Measurements from ENCODE around the gene DSC3.
A peak's percentile ranks its signal among the peaks of the same experiment; 100 is the strongest.
"Not testable (repeated sequence)": the region's sequence is repeated elsewhere in the genome, so short reads cannot be mapped to it uniquely, and the experiment has no call there.

Gene DSC3

DNA sequence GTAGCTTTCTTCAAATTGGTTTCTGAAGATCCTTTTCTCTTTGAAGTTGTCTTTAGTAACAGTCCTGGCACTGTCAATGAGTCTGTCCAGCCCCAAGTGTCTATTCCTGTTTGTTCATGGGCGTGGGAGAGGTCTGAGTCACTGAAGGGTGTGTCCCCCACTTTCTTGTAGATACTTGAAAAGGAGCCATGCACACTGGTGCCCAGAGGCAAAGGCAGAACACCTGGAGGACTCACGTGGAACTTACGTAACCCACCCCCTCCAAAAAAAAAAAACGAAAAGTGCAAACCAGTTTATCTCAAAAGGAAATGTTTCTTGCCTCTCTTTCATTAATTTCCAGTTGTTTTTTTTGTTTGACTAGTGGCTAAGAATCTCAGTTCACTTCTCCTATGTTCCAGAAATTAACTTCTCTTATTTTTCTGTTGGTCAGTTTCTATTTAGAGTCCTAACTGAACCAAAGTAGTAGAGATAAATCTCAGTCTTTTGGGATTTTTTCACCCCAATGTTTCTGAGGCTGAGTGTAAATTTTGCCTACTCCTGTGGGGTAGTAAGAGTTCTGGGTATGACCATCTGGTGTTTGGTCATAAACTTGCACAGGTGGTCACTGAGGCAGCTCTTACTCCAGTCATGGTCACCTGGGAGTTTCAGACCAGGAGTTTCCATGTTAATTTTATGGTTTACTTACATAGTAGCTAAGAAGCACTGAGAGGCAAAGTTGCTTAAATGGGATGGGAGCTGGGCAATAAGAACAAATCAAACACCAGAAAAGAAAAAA lies 54.9 kb downstream of the DSC3 start:
- in situ Hi-C loops (cut with HindIII; ENCODE audit: low pct_unique_long_range_greater_than_20kb, low sequenced_read_pairs): no loop called here
- DNase-seq (ENCODE audit: low read depth in 1 of 2, low spot score in 1 of 2): peak in 1 of 2 experiments; percentile 32

DNA sequence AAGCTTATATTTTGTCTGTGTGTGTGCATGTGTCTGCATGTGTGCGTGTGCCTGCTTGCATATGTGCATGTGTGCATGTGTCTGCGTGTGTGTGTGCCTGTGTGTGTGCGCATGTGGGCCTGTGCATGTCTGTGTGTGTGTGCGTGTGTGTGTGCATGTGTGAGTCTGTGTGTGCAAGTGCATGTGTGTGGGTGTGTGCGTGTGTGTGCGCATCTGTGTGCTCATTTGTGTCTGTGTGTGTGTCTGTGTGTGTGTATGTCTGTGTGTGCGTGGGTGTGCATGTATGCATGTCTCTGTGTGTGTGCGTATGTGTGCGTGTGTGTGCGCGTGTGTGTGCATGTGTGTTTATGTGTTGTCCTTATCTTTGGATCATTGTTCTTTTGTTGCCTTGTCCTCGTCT lies 56.8 kb downstream of the DSC3 start:
- in situ Hi-C loops (cut with HindIII; ENCODE audit: low pct_unique_long_range_greater_than_20kb, low sequenced_read_pairs): no loop called here
- TF ChIP-seq JUND (IDR thresholded peaks at IDR 0.05; ENCODE audit: low read depth): no peak
- DNase-seq (ENCODE audit: low read depth in 1 of 2, low spot score in 1 of 2): no peak

More for the DNA sequence above, 54.9 kb downstream of the DSC3 start:
- no peak for TF ChIP-seq JUND (IDR thresholded peaks at IDR 0.05; ENCODE audit: low read depth)

- no peak for DNase-seq (ENCODE audit: low read depth in 1 of 2, low spot score in 1 of 2)
- in situ Hi-C loops (cut with HindIII; ENCODE audit: low pct_unique_long_range_greater_than_20kb, low sequenced_read_pairs): no loop called here
- TF ChIP-seq JUND (IDR thresholded peaks at IDR 0.05; ENCODE audit: low read depth): no peak
These were observed 60.1 kb downstream of the DSC3 start for GRCh38 chr18:30982285-30982992.

DNA sequence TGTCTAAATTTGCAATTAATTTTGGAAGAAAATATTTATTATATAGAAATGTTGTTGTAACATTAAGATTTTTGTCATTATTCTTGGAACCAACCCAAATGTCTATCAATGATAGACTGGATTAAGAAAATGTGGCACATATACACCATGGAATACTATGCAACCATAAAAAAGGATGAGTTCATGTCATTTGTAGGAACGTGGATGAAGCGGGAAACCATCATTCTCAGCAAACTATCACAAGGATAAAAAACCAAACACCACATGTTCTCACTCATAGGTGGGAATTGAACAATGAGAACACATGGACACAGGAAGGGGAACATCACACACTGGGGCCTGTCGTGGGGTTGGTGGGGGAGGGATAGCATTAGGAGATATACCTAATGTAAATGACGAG lies 64.5 kb downstream of the DSC3 start:
- in situ Hi-C loops (cut with HindIII; ENCODE audit: low pct_unique_long_range_greater_than_20kb, low sequenced_read_pairs): not testable (repeated sequence)

GRCh38 chr18:30971338-30971956 lies 71.1 kb downstream of the DSC3 start:
- in situ Hi-C loops (cut with HindIII; ENCODE audit: low pct_unique_long_range_greater_than_20kb, low sequenced_read_pairs): no loop called here
- peak in 1 of 2 experiments; percentile 35 for DNase-seq (ENCODE audit: low read depth in 1 of 2, low spot score in 1 of 2)
- no peak for TF ChIP-seq JUND (IDR thresholded peaks at IDR 0.05; ENCODE audit: low read depth)

More for the DNA sequence above, 64.5 kb downstream of the DSC3 start:
- DNase-seq (ENCODE audit: low read depth in 1 of 2, low spot score in 1 of 2): not testable (repeated sequence)

- in situ Hi-C loops (cut with HindIII; ENCODE audit: low pct_unique_long_range_greater_than_20kb, low sequenced_read_pairs): no loop called here
- TF ChIP-seq JUND (IDR thresholded peaks at IDR 0.05; ENCODE audit: low read depth): no peak
- DNase-seq (ENCODE audit: low read depth in 1 of 2, low spot score in 1 of 2): peak in 1 of 2 experiments; percentile 57
These were observed 72.2 kb downstream of the DSC3 start for GRCh38 chr18:30970196-30970816.

- no peak for DNase-seq (ENCODE audit: low read depth in 1 of 2, low spot score in 1 of 2)
- in situ Hi-C loops (cut with HindIII; ENCODE audit: low pct_unique_long_range_greater_than_20kb, low sequenced_read_pairs): no loop called here
- TF ChIP-seq JUND (IDR thresholded peaks at IDR 0.05; ENCODE audit: low read depth): no peak
These were observed 72.8 kb downstream of the DSC3 start for GRCh38 chr18:30969670-30970170.

GRCh38 chr18:30967701-30968100 lies 74.8 kb downstream of the DSC3 start:
- in situ Hi-C loops (cut with HindIII; ENCODE audit: low pct_unique_long_range_greater_than_20kb, low sequenced_read_pairs): no loop called here
- DNase-seq (ENCODE audit: low read depth in 1 of 2, low spot score in 1 of 2): peak in 1 of 2 experiments; percentile 6
- TF ChIP-seq JUND (IDR thresholded peaks at IDR 0.05; ENCODE audit: low read depth): no peak

GRCh38 chr18:30965237-30965636 lies 77.3 kb downstream of the DSC3 start:
- TF ChIP-seq JUND (IDR thresholded peaks at IDR 0.05; ENCODE audit: low read depth): no peak
- in situ Hi-C loops (cut with HindIII; ENCODE audit: low pct_unique_long_range_greater_than_20kb, low sequenced_read_pairs): no loop called here

GRCh38 chr18:30960661-30961060 lies 81.9 kb downstream of the DSC3 start:
- in situ Hi-C loops (cut with HindIII; ENCODE audit: low pct_unique_long_range_greater_than_20kb, low sequenced_read_pairs): no loop called here
- no peak for TF ChIP-seq JUND (IDR thresholded peaks at IDR 0.05; ENCODE audit: low read depth)
- no peak for DNase-seq (ENCODE audit: low read depth in 1 of 2, low spot score in 1 of 2)

More at GRCh38 chr18:30965237-30965636, 77.3 kb downstream of the DSC3 start:
- no peak for DNase-seq (ENCODE audit: low read depth in 1 of 2, low spot score in 1 of 2)

- DNase-seq (ENCODE audit: low read depth in 1 of 2, low spot score in 1 of 2): no peak
- no peak for TF ChIP-seq JUND (IDR thresholded peaks at IDR 0.05; ENCODE audit: low read depth)
- in situ Hi-C loops (cut with HindIII; ENCODE audit: low pct_unique_long_range_greater_than_20kb, low sequenced_read_pairs): no loop called here
These were observed 85.5 kb downstream of the DSC3 start for GRCh38 chr18:30957066-30957465.

DNA sequence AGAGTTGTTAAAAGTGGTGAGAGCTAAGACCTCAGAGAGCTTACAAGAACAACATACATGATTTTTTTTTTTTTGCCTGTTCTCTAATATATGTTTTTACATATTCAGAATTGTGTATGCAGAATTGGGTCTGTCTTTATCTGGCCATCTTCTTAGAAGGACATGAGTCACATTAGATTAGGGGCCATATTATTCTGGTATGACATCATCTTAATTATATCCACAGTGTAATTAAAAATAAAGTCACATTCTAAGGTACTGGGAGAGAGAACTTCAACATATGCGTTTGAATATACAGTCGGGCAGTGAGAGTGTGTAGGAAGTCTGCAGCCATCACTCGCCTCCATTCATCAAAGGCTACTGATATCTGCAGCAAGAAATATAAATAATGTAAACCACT lies 88.3 kb downstream of the DSC3 start:
- TF ChIP-seq JUND (IDR thresholded peaks at IDR 0.05; ENCODE audit: low read depth): no peak

More for the DNA sequence above, 88.3 kb downstream of the DSC3 start:
- DNase-seq (ENCODE audit: low read depth in 1 of 2, low spot score in 1 of 2): no peak
- in situ Hi-C loops (cut with HindIII; ENCODE audit: low pct_unique_long_range_greater_than_20kb, low sequenced_read_pairs): no loop called here

Measured in T47D (cell line).